ENCODE results near the gene STK32A.

Gene STK32A

DNA sequence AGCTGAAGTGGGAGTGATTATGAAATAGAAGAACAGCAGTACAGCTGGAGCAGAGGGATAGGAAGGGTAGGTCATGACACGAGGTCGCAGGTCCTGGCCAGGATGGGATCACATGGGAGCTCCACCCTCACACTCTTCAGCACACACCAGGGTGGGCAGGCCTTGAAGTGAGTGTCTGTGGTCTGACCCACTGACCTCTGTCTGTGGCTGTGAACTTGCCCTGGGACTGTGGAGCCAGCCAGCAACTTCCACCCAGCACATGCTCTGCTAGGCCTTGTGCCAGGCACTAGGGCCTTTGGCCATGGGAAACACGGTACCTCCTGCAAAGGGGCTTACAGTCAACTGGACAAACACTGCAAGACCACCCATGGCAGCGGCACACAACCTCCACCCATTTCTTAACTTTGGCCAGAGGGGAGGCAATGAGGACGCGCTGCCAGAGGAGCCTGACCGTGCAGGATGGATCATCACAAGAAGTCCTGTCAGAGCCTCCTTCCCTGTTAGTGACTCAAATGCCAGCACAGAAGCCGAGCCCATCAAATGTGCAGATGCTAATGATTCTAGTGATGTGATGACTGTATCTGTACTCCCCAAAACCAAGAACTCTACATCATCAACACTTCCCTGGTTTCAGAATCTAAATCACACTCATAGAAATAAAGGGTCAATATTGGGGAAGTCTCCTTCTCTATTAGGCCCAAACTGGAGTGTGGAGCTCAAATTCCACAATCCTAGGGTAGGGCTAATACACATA, 161.4 kb downstream of the STK32A start:
- DNase-seq, result no peak

DNA sequence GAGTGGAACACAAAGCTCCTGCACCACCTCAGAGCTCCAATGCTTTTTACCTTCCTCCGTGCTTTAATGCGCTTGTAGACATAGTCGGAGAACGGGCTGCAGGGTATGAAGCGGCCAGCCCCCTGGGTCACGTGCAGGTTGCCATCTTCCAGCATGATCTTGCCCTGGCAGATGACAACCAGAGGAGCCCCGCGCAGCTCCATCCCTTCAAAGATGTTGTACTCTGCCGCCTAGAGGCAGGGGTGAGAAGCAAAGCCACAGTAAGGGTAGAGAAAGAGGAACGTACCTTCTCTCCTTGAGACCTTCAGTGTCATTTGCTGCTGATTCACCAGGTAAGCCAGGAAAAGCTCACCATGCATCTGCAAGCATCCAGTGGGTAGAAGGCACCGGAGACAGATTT, 162.8 kb downstream of the STK32A start:
- no peak for DNase-seq

DNA sequence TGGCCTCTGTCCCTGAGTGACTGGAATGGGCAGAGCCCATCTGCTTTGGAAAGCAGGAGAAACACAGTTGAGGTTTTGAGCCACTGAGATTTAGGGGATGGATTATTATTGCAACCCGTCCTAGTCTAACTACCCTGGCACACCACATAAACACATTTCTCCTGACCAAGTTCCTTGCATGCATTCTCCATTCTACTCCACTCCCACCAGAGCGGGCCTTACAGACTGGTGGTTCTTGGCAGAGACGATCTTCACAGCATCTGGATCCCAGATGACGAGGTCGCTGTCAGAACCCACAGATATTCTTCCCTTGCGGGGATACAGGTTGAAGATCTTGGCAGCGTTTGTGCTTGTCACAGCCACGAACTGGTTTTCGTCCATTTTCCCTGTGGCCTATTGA, 164.0 kb downstream of the STK32A start:
- DNase-seq, result no peak

DNA sequence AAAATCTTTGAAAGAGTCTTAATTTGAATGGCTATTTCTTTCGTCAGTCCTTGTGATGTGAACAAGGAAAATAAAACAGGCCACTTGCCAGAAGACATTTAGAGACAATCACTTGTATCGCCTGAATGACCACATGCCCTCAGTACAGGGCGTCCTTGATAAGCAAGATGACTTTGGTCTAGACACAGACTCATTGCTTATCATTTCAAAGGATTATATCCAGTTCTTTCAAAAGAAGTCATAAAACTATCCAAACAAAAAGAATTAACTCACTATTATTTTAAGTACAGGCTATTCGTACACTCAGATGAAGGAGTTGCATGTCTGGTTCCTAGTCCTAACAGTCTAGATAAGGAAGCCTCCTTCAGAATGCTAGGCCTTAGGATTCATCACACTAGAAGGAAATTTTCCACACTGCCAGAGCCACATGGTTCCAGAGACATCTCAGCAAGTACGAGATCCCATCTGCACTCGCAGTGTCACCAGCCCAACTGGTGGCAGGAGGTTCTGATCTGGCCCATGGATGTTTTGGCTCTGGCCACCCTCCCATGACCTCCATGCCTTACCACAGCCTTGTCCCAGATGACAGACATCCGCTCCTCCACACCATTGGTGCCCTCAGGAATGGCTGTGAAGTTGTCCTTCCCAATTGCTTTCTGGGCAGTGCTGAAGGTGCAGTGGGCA, 165.4 kb downstream of the STK32A start:
- DNase-seq, result no peak

DNA sequence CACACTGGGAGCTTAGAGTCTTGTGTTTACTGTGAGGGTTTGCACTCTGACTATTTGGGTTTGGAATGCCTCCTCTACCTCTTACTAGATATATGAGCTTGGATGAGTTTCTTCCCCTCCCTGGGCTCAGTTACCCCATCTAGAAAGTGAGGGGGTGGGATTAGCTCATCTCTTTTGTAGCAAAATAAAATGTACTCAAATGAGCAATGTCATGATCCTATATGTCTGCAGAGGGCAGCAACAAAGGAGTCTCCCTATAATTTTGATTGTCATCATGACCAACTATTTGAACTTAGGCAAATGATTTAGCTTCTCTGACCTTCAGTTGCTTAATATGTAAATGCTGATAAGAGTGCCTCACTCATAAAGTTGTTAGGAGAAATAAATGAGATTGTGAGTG, 166.1 kb downstream of the STK32A start:
- no peak for DNase-seq

DNA sequence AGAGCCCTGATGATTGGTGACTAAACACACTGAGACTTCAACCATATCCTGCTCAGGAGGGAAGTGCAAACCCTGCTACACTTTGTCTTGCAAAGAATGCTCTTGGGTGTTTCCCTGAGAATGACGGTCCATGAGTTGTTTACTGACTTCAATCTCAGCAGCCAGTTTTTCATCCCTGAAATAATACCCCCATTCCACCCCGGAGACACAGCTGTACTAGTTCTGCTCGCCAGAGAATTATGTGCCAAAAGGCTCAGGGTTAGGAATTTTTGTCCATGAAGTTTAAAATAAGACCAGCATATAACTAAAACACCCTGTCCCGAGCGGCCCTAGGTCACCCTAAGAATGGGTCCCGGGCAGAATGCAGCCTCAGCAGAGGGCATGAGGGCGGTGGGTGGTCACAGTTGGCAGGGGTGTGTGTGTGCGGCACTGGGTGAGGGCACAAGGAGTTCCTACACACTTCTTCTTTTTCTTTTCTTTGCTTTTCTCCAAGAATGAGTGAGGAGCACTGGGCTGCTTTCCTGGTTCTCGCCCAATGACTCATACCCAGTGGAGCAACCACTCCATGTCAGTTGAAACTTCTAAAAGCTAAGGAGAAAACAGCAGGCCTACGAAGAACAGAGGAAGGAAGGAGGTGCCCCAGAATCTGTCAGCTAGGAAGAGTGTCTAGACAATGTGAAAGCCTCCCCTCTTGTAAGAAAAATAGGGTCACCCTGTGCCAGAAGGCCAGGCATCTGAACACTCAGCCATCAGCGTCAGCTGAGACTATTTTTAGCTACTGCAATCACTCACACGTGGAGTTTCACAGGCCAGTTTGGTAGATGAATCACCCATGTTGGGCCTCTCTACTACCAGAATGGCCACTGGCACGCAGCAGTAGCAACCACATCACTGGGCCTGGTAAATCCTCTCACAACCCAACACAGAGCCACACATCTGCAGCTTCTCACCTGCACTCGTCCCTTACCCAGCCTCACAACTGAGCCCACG, 169.1 kb downstream of the STK32A start:
- DNase-seq, result no peak

DNA sequence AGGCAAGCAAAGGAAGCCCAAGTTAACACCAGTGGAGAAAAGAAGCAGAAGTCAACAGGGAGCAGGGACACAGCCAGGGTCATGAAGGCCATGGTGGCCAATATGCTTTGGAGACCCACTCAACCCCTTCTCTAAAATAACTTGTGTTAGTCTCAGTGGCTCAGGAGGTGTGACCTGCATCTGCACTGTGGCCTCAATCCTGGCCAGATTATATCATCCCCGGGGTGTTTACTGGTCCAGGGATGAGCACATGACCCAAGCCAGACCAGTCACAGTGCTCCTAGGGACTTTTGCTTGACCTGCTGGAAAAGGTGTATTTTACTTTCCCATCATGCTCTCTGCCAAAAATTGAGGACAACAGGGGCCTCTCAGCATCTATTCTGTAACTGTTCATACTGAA, 169.9 kb downstream of the STK32A start:
- no peak for DNase-seq

DNA sequence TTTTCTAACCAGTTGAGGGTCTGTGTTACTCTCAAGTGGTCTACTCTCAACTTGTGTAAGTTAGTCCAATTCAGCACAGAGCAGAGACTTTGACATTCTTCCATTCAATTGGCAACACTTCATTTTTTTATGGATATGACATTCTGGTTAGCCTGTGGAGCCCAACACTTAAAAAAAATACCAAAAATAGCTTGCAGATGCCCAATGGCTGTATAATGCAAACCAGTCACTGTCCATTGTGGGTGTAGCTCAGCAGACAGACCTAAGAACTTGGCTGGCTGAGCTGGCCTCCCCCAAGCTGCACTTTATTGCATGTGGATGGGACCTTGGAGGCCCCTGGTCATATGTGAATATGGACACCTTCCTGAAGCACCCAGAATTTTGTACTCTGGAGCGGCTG, 171.8 kb downstream of the STK32A start:
- DNase-seq, result no peak

DNA sequence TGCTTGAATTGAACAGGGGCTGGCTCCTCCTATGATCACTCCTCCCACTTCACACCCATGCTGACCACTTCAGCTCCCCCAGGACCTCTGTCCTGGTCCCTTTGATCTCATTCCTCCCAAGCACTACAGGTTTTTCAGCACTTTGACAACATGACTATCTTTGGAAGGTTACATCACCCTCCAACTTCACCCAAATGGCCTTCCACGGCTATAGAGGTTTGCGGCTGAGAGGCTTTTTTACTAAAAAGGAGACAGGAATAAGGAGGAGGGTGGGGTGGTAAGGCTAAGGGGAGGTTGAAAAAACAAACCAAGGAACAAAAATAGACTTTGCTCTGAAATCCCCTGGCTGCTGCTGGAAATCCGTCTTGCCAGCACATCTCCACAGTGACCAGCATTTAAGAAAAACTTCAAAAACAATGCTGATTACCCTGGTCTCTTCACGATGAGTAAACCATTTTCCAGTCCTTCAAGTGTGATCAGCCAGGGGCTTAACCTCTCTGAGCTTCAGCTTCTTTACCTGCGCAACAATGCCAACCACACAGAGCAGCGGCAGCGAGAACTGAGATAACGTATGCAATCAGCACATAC, 172.4 kb downstream of the STK32A start:
- no peak for DNase-seq

DNA sequence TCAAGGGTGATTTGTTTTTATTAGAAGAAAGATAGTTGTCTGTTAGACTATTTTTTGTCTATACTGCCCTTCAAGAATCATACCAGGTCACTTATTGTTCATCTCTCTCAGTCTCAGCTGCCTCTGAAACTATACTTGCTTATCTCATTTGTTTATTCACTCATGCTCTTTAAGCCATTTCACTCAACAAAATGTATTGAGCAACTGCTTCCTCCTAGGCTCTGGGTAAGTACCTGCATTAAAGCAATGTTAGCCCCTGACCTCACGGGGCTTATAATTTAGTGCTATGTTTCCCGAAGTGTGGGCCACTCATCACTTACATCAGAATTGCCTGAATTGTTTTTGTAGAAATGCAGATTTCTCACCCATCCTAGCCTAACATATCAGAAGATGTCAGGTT, 174.2 kb downstream of the STK32A start:
- DNase-seq, result no peak

DNA sequence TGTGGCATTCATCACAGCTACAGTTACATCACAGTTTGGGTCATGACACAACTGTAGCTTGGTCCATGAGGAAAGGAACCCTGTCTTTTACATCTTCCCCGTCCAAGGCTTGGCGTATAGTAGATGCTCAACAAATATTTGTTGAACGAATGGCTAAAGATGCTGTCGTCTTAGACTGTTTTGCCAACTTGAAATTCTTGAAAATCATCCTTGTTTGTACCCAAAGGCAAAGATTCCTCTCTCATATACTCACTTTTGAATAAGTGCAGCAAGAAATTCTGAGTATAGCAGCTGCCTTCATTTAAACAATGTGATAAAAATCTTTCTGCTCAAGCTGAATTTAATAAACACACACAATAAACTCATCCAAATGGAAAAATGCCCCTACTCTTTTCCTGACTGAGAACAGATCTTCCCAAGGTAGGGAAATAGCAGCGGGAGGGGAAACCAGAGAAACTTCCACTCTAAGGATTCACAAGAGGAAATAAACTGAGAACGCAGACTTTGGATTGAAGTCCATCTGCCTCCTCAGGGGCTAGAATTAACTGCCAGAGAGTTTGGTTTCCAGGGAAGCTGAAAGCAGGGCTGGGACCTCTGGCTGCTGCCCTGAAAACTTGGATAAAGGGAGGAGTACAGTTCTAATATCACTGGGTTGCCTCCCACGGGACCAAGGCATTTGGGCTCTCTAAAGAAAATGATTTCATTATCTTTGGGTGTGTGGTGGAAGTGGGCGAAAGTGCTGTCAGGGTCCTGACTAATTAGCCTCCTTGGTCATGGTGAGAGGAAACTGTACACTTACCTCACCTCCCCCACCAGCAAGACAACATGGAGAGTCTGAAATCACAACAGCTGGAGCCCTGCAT, 175.9 kb downstream of the STK32A start:
- no peak for DNase-seq

DNA sequence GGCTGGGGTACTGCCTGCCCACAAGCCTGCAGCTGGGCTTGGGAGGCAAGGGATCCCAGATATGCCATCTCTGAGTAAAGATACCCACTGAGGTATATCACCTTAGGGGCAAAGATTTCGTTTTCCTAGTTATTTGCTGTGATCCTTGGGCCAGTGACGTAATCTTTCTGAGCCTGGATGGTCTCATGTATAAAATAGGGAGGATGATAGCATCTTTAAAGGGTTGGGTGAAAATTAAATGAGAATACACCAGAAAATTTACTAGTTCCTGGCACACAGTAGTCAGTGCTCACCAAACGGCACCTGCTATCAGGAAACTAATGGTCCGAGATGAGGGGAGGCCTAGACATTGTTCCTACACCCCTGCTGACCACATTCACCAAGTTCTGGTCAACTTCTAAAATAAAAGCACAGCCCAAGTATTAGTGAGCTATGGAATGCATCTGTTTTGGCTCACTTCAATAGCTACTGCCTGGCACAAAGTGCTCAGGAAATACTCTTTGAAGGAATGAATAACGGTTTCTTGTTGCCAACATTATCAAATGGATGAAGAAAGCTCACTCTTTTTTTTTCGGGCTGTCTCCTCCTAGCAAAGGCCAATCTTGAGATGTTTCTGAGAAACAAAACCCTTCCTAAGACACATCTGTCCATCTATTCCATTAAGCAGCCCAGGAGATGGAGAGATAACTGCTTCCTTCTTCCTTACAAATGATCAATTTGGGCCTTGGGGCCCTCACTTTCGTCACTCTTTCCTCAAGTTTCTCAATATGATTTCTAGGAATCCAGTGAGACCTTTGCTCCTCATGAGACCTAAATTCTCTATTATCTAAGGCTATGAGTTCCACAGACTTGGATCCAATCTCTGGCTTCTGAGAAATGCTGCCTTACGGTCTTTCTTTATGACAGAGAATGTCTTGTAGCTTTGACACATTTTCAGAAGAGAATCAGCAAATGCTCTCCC, 176.8 kb downstream of the STK32A start:
- no peak for DNase-seq

DNA sequence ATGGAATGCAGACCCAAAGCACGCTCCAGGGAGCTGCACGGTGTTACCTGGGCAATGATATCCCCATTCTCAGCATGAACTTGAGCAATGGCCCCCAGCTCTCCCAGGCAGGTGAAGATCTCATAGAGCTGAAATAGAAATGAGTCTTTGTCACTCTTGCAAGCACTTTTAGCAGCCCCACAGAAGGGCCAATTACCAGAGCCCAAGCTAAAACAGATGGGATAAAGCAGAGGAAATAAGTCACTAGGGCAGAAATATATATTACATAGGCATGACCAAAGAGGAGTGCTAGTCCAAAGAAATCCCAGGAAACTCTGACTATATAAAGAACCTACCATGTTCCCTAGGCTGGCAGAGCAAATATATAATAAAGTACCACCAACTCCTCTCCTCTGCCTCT, 177.7 kb downstream of the STK32A start:
- DNase-seq, result no peak

DNA sequence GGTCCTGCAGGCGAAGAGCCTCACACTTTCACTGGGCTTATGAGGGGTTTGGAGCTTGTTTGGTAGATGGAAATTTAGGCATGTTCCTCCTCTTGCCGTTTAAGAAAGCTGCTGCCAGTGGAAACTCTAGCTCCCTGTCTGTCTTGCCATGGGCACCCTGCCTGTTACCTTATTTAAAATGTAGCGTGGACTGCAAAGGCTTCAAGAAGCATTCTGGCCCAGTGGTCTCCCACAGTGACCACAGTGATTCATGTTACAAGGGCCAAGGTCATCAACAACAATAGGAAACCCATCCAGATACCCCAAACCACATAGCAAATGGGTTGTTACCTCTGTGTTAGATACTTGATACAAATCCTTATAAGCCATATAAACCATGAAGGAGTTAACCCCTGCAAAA, 178.4 kb downstream of the STK32A start:
- no peak for DNase-seq

DNA sequence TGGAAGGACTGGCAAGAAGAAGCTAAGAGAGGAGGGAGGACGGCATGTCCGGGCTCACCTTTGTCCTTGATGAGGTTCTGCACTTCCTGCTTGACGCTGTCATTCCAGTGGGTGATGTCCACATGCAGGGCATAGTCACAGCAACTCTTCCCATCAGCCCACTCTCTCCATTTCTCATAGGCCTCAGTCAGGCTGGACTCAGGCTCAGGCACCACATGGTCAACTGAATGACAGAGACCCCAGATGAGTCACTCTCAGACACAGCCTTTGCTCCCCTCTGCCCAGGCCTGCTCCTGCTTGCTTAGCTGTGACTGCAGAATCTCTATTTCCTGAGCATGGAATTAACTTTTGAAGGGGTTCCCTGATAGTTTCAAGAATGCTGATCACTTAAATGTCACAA, 180.8 kb downstream of the STK32A start:
- DNase-seq, result no peak

DNA sequence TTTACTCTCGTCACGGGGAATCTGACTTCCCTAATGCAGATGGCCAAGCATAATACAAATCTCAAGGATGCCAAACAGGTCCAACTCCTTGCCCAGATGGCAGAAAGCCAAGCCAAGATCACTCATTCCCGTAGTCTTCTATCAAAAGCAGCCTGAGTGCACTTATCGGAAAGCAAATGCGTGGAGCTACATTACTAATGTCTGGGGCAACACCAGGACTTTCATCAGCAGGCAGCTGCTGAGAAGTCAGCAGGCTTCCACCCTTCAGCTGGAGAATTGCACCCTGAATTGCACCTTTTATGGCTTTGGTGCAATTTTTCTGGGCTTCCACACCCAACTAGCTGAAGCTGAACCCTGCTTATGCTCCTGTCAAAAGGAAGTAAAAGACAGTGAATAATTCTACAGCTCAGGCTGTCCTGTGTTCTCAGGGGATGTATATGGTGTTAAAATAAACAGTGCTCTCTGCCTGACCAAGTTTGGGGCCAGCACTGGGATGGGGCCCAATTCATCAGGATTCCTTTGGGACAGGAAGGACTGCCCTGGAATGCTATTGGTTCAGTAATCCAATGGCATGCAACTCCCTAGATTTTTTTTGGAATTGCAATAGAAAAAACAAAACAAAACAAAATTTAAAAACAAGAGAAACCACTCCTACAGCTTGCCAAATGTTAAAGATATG, 182.4 kb downstream of the STK32A start:
- DNase-seq, result no peak

DNA sequence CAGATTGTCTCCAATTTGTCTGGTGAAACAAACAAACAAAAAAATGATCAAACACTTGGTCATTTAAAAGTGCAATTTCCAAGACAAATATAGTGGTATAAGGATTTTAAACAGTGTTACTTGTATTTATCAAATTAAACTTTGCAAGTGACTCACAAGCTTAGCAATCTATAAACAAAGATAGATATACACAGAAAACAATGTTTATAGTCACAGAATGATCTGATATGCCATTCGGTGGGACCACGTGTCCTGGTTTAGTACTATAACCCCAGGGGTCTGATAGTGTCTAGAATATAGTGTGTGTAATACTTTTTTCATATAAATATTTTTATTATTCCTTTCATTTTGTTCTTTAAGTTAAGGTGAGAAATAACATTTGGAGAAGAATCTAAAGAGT, 183.8 kb downstream of the STK32A start:
- DNase-seq, result no peak

DNA sequence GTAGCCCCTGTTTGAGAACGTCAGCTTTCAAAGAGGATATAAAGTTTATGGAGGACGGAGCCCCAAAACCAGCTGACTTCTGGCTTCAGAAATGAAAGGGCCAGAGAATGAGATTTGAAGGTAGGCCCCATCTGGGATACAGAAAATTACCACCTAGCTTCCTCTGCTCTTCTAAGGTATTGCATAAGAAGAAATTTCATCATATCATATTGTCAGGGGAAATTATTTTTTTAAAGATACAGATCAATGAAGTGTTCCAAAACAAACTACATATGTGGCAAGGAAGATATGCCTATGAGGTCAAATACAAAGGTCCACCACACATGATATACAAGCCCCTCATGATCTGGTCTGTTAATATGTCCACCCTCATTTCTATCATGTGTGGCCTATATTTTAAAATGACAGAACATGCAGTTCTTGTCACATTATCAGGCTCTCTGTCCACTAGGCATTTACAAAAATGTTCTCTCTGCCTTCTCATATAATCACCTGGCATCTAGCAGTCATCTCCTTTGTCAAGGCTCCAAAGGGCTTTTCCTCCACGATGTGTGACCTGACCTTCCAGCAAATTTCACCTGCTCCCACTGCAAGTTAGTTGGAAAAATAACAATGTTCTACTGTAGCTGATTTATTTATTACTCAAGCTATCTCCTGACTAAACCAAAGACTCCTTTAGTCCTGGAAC, 192.0 kb downstream of the STK32A start:
- DNase-seq, result no peak

DNA sequence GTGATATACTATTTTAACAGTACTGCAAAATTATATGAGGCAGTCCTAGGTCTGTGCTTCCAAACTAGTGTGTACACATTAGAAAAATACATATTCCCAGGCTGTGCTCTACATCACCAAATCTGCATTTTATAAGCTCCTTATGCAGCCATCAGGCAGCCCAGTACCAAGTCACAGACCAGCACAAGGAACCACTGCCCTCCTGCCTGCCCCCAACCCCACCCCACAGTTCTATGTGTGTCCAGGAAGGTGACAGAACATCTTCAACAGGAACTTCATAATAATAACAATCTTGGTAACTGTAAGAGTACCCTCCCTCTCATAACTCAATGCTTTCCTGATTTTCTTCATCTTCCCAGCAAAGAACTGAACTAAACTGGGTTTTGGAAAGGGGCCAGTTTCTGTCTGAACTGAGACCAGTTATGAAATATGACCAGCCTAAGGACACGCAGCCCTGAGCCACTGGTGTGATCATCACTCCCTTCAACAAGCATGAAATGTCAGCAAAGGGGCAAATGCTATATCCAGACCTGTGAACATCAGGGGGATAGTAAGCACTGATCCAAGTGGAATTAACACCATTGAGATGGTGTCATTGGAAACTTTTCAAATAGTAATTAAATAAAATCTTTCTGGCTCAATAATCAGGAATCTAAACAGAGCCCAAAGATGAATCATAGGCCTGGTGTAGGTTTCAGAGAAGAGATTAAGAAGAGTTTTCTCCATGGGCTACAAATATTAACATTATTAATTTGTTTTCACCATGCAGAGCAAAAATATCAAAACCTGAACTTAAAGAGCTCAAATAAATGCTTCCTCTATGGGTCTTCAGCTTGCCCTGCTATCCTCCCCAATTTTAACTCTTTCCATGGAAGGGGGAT, 192.9 kb downstream of the STK32A start:
- DNase-seq, result no peak
